Measurements from ENCODE around the gene PDZRN4. TPM values are rescaled to one million over a fixed set of nuclear protein-coding genes. Genes with fewer than 3 reads are reported as not detected.

The PDZRN4 gene
- total RNA-seq, 4 donors from 2014 or later: 0.42 to 4.4 (median 2.4) TPM

DNA sequence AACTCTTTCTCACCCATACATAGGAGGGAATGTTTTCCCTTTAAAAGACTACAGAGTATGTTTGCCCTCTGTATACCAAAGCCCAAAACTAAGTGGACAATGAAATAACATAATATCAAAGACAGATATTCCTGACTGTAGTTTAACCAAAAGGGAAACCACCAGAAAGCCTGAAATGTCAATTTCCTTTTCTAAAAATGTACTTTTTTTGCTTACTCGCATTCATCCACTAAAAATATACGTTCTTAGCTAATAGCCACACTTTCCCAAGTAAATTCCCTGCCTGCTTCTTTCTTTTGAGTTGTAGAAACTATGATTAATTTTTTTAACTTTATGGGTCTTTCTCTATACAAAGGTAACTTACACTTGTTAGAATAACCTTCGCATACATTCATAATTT lies 280.2 kb downstream of the PDZRN4 start:
- DNase-seq (ENCODE audit: low spot score in 2 of 2): no peak
- no peaks in the 10 kb centered on the region for H3K36me3 ChIP-seq
- no peaks in the 10 kb centered on the region for H3K4me1 ChIP-seq
- WGBS: 79% methylated on average over 3 of the region's 3 CpGs
- H3K9me3 ChIP-seq: no peaks in the 10 kb centered on the region
- H3K27ac ChIP-seq: no peak overlapping the region
- H3K27me3 ChIP-seq: no peaks in the 10 kb centered on the region
- no peak for TF ChIP-seq POLR2AphosphoS5 (IDR thresholded peaks at IDR 0.05)
- no peak for TF ChIP-seq EP300 (IDR thresholded peaks at IDR 0.05)
- TF ChIP-seq POLR2A (IDR thresholded peaks at IDR 0.05): no peak
- TF ChIP-seq, protein P1, sequence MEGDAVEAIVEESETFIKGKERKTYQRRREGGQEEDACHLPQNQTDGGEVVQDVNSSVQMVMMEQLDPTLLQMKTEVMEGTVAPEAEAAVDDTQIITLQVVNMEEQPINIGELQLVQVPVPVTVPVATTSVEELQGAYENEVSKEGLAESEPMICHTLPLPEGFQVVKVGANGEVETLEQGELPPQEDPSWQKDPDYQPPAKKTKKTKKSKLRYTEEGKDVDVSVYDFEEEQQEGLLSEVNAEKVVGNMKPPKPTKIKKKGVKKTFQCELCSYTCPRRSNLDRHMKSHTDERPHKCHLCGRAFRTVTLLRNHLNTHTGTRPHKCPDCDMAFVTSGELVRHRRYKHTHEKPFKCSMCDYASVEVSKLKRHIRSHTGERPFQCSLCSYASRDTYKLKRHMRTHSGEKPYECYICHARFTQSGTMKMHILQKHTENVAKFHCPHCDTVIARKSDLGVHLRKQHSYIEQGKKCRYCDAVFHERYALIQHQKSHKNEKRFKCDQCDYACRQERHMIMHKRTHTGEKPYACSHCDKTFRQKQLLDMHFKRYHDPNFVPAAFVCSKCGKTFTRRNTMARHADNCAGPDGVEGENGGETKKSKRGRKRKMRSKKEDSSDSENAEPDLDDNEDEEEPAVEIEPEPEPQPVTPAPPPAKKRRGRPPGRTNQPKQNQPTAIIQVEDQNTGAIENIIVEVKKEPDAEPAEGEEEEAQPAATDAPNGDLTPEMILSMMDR (IDR thresholded peaks at IDR 0.05): no peak
- no peak overlapping the region for H3K4me3 ChIP-seq

DNA sequence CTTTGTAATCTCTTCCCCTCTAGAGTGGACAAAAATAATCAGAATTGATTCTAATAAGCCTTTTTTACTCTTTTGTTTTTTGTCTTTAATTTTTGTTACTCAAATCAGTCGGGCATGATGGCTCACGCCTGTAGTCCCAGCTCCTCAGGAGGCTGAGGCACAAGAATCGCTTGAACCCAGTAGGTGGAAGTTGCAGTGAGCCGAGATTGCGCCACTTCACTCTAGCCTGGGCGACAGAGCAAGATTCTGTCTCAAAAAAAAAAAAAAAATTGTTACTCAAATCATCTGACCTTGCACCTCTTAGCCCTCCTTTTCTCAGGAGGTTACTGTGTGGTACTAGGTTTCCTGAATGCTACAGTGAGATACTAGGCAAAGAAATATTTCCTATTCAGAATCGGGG lies 280.6 kb downstream of the PDZRN4 start:
- WGBS: 85% methylated on average over 7 of the region's 7 CpGs
- Histone ChIP-seq H3K4me1 (no peaks in the 10 kb centered on the region), H3K27ac (no peak overlapping the region), H3K27me3 (no peaks in the 10 kb centered on the region), H3K9me3 (no peaks in the 10 kb centered on the region), H3K4me3 (no peak overlapping the region), H3K36me3 (no peaks in the 10 kb centered on the region)
- no peak for DNase-seq (ENCODE audit: low spot score in 2 of 2)
- TF ChIP-seq POLR2AphosphoS5 (IDR thresholded peaks at IDR 0.05) (no peak), EP300 (IDR thresholded peaks at IDR 0.05) (no peak)

DNA sequence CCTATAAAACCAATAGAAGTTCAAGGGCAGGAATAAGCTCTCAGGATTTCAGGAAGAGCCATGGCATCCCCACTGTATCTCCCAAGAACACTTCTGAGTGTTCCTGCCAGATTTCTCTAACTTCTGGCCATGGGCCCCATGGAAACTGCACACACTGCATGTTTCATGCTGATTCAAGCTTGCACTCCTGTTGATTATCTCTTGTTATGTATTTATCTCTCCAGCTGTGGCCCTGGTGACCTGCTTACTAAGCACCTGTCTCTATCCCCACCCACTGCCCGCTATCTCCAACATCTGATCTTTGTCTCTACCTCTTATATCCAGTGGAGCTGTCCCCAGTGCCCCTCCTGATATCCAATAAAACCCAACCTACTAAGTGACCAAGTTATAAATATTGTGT lies 285.3 kb downstream of the PDZRN4 start:
- WGBS: 74% methylated on average over 1 of the region's 1 CpG
- no peak for DNase-seq (ENCODE audit: low spot score in 2 of 2)
- Histone ChIP-seq H3K27me3 (no peaks in the 10 kb centered on the region), H3K9me3 (no peaks in the 10 kb centered on the region), H3K27ac (no peak overlapping the region), H3K4me3 (no peak overlapping the region), H3K4me1 (no peaks in the 10 kb centered on the region), H3K36me3 (no peaks in the 10 kb centered on the region)
- TF ChIP-seq, protein P1 (IDR thresholded peaks at IDR 0.05): no peak
- TF ChIP-seq POLR2AphosphoS5 (IDR thresholded peaks at IDR 0.05): no peak

DNA sequence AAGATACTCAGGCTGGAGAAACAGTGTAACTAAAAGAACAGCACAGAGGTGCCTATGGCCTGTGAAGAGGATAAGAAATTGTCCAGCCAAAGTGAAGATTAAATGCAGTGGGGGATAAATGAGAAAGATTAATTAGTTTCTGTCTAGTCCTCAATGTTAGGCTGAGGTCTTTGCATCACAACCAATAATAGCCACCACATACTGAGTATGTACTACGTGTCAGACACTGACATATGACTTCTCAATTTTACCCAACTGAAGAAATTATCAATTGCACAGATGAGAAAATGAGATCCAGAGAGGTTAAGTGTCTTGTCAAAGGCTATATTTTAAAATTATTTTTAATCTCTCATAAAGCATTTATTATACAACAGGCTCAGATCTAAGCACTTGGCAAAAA lies 285.9 kb downstream of the PDZRN4 start:
- 65% methylated on average over 1 of the region's 1 CpG for WGBS
- DNase-seq (ENCODE audit: low spot score in 2 of 2): no peak
- Histone ChIP-seq H3K36me3 (no peaks in the 10 kb centered on the region), H3K4me1 (no peaks in the 10 kb centered on the region), H3K9me3 (no peaks in the 10 kb centered on the region), H3K27ac (no peak overlapping the region), H3K27me3 (no peaks in the 10 kb centered on the region), H3K4me3 (no peak overlapping the region)
- TF ChIP-seq, protein P1 (IDR thresholded peaks at IDR 0.05): no peak
- TF ChIP-seq POLR2A (IDR thresholded peaks at IDR 0.05) (no peak), EP300 (IDR thresholded peaks at IDR 0.05) (no peak), POLR2AphosphoS5 (IDR thresholded peaks at IDR 0.05) (no peak)

DNA sequence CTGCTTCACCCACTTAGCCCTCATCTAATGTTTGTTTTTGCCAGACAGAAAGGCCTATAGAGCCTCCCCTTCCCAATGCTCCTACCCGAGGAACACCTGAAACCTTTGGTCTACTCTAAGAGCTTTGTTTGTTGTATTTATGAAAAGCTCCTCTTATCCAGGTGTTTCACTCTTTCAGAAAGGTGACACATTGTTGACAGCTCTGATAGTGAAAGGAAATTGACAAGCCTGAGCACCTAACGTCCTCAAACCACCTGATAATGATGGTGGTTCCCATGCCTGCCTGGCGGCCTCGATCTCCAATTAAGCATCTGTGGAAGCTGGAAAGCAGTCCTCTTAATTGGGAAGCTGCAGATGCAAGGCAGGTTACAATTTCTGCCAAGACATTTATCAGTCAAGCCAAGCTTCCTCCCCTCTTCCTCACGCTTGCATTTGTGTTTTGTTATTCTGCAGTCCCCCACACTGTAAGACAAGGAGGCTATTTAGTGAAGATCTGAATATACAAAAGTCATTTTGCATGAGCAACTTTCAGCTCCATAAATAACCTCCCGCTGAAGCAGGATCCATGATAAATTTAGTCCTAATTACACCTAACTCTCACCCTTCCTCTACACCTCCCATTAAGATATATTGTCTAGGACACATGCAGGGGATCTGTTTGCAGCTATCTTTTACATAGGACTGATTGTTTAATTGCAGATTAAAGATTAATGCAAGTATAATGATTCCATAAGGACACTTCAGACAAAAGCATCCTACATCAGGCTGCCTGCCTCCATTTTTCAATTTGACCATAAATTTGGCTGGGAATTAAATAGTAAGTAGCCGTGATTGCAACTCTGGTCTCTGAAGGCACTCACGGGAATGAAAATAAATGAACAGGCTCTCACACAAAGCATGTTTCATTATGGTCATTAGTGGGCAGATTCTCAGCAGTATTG lies 288.6 kb downstream of the PDZRN4 start:
- WGBS: 69% methylated on average over 8 of the region's 8 CpGs
- no peak for TF ChIP-seq POLR2AphosphoS5 (IDR thresholded peaks at IDR 0.05)
- no peak for TF ChIP-seq POLR2A (IDR thresholded peaks at IDR 0.05)
- no peak for TF ChIP-seq EP300 (IDR thresholded peaks at IDR 0.05)
- TF ChIP-seq, protein P1 (IDR thresholded peaks at IDR 0.05): no peak
- H3K36me3 ChIP-seq: no peaks in the 10 kb centered on the region

More for the DNA sequence above, 288.6 kb downstream of the PDZRN4 start:
- no peak overlapping the region for H3K4me3 ChIP-seq
- no peak overlapping the region for H3K27ac ChIP-seq
- no peaks in the 10 kb centered on the region for H3K9me3 ChIP-seq
- DNase-seq (ENCODE audit: low spot score in 2 of 2): no peak
- no peaks in the 10 kb centered on the region for H3K4me1 ChIP-seq
- no peaks in the 10 kb centered on the region for H3K27me3 ChIP-seq

All from suprapubic skin (tissue), 4 donors.